ENCODE data around the gene USP7.

DNA sequence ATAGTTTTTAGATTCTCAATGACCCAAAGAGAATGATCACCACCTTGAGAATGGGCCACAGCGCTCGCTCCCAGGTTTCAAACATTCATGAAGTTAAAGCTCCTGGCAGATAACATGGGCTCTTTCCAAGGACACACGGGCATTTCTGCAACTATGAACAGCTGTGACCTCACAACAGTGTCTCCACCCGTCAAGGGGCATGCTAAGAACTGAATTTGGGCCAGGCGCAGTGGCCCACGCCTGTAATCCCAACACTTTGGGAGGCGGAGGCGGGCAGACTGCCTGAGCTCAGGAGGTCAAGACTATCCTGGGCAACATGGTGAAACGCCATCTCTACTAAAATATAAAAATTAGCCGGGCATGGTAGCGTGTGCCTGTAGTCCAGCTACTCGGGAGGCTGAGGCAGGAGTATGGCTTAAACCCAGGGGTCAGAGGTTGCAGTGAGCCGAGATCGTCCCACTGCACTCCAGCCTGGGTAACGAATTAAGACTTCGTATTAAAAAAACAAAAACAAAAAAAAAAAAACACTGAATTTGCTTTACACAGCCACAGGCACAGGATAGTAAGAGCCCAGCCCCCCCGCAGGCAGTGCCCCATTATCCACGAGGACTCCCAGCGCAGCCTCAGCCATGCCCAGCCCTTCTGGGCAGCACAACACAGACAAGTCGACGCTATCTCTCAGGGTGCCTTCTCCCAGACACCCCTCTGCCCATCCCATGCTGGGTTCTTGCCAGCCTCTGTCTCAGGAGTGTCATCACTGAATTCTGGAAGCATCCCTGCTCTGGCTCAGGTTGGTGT is 7.2 kb downstream of the USP7 start:
- TF ChIP-seq POLR2A (IDR thresholded peaks at IDR 0.05; ENCODE audit: low read length) = no peak
- no peak for TF ChIP-seq GATA1 (IDR thresholded peaks at IDR 0.05; ENCODE audit: low read depth, low read length)

Measured in erythroblast (primary cell).